PFSK-1 (cell line): ENCODE results near the gene RHOH.

Experiments
- FOXP2 ChIP-seq: optimal IDR thresholded peaks from 2 replicates; pipeline ENCODE3; 2011; ENCODE audit warnings: borderline replicate concordance, control low read depth, inconsistent platforms; ENCODE audit not compliant: insufficient read depth; ENCODE audit errors: extremely low read length, extremely low read depth
- POLR2AphosphoS5 ChIP-seq: IDR thresholded peaks from 2 replicates; pipeline ENCODE4 v1.6.1; 2012; ENCODE audit warnings: low read depth, mild to moderate bottlenecking, control low read depth, low read length, moderate library complexity
- REST ChIP-seq, 2 experiments: IDR thresholded peaks; 2 replicates each; pipeline versions ENCODE4 v1.6.1 to v1.8.0; 2011 to 2012; ENCODE audit warnings: low read depth in 2 of 2, low read length in 2 of 2, control low read depth in 1 of 2, inconsistent platforms in 1 of 2, mild to moderate bottlenecking in 1 of 2, moderate library complexity in 1 of 2; ENCODE audit not compliant: insufficient read depth in 1 of 2
- SIN3A ChIP-seq: IDR thresholded peaks from 2 replicates; pipeline ENCODE4 v1.6.1; 2012; ENCODE audit warnings: mild to moderate bottlenecking, low read length, moderate library complexity, borderline replicate concordance; ENCODE audit not compliant: insufficient read depth
- TAF1 ChIP-seq: IDR thresholded peaks from 2 replicates; pipeline ENCODE4 v1.6.1; 2012; ENCODE audit warnings: low read length, control low read depth, borderline replicate concordance; ENCODE audit not compliant: insufficient read depth

Gene RHOH

DNA sequence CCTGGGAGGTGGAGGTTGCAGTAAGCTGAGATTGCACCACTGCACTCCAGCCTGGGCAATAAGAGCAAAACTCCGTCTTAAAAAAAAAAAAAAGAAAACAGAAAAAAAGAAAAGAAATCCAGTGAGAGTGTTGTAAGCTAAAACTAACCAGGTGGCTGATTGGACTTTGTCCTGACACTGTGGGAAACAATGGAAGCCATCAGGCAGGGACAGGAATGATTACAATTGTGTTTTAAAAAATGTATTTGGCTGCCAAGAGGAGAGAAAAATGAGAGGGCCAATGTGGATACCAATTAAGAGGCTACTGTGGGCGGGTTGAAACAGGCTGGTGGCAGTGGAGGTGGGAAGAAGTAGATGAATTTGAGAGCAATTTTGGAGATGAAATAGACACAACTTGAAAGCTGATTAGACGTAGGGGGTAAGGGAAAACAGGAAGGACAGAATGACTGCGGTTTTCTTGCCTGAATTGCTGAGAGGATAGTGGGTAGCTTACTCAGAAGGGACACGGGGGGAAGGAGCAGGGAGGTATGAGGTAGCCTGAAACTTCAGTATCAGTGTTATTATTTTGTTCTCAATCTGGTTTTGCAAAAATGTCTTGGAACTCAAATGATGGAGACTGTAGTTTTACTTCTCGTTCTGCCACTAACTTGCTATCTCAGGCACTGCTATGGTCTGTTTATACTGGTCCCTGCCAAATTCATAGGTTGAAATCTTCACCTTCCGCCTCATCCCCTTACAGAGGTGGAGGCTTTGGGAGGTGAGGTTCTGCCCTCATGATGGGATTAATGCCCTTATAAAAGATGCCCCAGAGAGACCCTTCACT lies 92.7 kb downstream of the RHOH start:
- TF ChIP-seq SIN3A (no peak), FOXP2 (no peak), POLR2AphosphoS5 (no peak), TAF1 (no peak), REST (IDR thresholded peaks at IDR 0.05; ENCODE audit: insufficient read depth in 1 of 2, low read depth in 2 of 2, low read length in 2 of 2) (no peak)

DNA sequence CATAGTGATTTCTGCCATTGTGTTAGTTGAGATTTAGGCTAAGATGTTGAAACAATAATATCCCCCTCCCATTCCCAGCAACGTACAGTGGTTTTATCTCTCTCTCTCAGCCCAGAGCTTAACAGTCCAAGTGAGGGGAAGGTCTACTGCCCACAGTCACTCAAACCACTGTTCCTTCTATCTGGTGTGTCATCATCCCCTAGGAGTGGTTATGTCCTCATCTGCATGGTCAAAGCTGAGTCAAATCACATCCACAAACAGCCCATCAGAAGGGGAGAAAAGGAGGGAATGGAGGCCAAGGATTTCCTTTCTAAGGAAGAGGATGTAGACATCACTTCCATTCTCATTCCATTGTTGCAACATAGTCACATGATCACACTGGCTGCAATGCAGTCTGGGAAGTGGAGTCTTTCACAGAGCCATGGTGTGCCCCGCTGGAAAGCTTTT lies 95.5 kb downstream of the RHOH start:
- 0 out of 2 replicates have a peak, but pooled peaks have one; percentile 31 for TF ChIP-seq POLR2AphosphoS5
- no peak for TF ChIP-seq FOXP2

GRCh38 chr4:40294339-40294738 lies 97.5 kb downstream of the RHOH start:
- TF ChIP-seq REST (IDR thresholded peaks at IDR 0.05; ENCODE audit: insufficient read depth in 1 of 2, low read depth in 2 of 2, low read length in 2 of 2) (no peak), SIN3A (no peak), TAF1 (no peak), FOXP2 (no peak)

GRCh38 chr4:40295572-40295971 lies 98.7 kb downstream of the RHOH start:
- no peak for TF ChIP-seq REST (IDR thresholded peaks at IDR 0.05; ENCODE audit: insufficient read depth in 1 of 2, low read depth in 2 of 2, low read length in 2 of 2)
- no peak for TF ChIP-seq SIN3A
- no peak for TF ChIP-seq FOXP2
- TF ChIP-seq TAF1 = no peak
- no peak for TF ChIP-seq POLR2AphosphoS5
